HG02938 (cell line): ENCODE results near the gene PHACTR3.

Source experiments
- ATAC-seq: cut with Tn5 transposase; IDR thresholded peaks from one replicate; pipeline ENCODE4 v1.9.1; 2021; ENCODE audit warnings: mild to moderate bottlenecking, moderate library complexity; ENCODE audit not compliant: unreplicated experiment

The PHACTR3 gene

GRCh38 chr20:59725476-59726280, 121.3 kb downstream of the PHACTR3 start:
- ATAC-seq = no peak

- ATAC-seq = no peak
Observed at GRCh38 chr20:59726281-59726595, 121.9 kb downstream of the PHACTR3 start.

- ATAC-seq = no peak
Observed at GRCh38 chr20:59728722-59729430, 124.5 kb downstream of the PHACTR3 start.

GRCh38 chr20:59729506-59729905, 125.2 kb downstream of the PHACTR3 start:
- no peak for ATAC-seq

GRCh38 chr20:59730722-59731121, 126.4 kb downstream of the PHACTR3 start:
- ATAC-seq = no peak

- ATAC-seq = no peak
Observed at GRCh38 chr20:59731376-59731775, 127.0 kb downstream of the PHACTR3 start.

GRCh38 chr20:59733351-59733750, 129.0 kb downstream of the PHACTR3 start:
- no peak for ATAC-seq

- ATAC-seq = no peak
Observed at GRCh38 chr20:59735486-59735885, 131.1 kb downstream of the PHACTR3 start.

- no peak for ATAC-seq
Observed at GRCh38 chr20:59735917-59736316, 131.6 kb downstream of the PHACTR3 start.

GRCh38 chr20:59736366-59736765, 132.0 kb downstream of the PHACTR3 start:
- no peak for ATAC-seq

- no peak for ATAC-seq
Observed at GRCh38 chr20:59737073-59737666, 132.8 kb downstream of the PHACTR3 start.

GRCh38 chr20:59737816-59738215, 133.5 kb downstream of the PHACTR3 start:
- no peak for ATAC-seq

GRCh38 chr20:59738851-59739250, 134.5 kb downstream of the PHACTR3 start:
- ATAC-seq = no peak

GRCh38 chr20:59740621-59741020, 136.3 kb downstream of the PHACTR3 start:
- no peak for ATAC-seq

- ATAC-seq = no peak
Observed at GRCh38 chr20:59741073-59741472, 136.7 kb downstream of the PHACTR3 start.

- no peak for ATAC-seq
Observed at GRCh38 chr20:59742351-59743095, 138.2 kb downstream of the PHACTR3 start.

- ATAC-seq = no peak
Observed at GRCh38 chr20:59743308-59743707, 139.0 kb downstream of the PHACTR3 start.

GRCh38 chr20:59743767-59744485, 139.6 kb downstream of the PHACTR3 start:
- ATAC-seq = no peak

- ATAC-seq = no peak
Observed at GRCh38 chr20:59744756-59745155, 140.4 kb downstream of the PHACTR3 start.

GRCh38 chr20:59745201-59745600, 140.9 kb downstream of the PHACTR3 start:
- ATAC-seq = no peak

- no peak for ATAC-seq
Observed at GRCh38 chr20:59745716-59746115, 141.4 kb downstream of the PHACTR3 start.
